K562 (cell line): ENCODE measurements around the gene TBXAS1.

Source experiments
- CTCF ChIP-seq, 3 experiments: IDR thresholded peaks in 2 of 3; conservative IDR thresholded peaks in 1 of 3; 2 replicates each; pipeline ENCODE4 v1.5.1; 2011 to 2012; ENCODE audit warnings: low read length in 3 of 3, mild to moderate bottlenecking in 3 of 3, control low read depth in 2 of 3, improper control_type of control experiment in 1 of 3, inconsistent platforms in 1 of 3, low read depth in 1 of 3, mixed read lengths in 1 of 3, moderate library complexity in 1 of 3; ENCODE audit not compliant: insufficient read depth in 2 of 3
- ILK ChIP-seq: fragments of 450-650 bp; IDR thresholded peaks from 2 replicates; pipeline ENCODE4 v1.6.1; 2016; ENCODE audit warnings: missing genetic modification characterization, low read depth, mild to moderate bottlenecking, missing compliant biosample characterization, moderate library complexity, borderline replicate concordance
- MAFK ChIP-seq: IDR thresholded peaks from 2 replicates; pipeline ENCODE4 v1.6.1; 2011; ENCODE audit warnings: low read length, improper control_type of control experiment
- RAD21 ChIP-seq, 2 experiments: fragments of 250-450 bp in 1 of 2; fragments of 450-650 bp in 1 of 2; sonication (Bioruptor Pico) in 1 of 2; formaldehyde crosslinking in 1 of 2; IDR thresholded peaks in 1 of 2; conservative IDR thresholded peaks in 1 of 2; 2 replicates each; pipeline versions ENCODE4 v1.4.0 to v1.8.0; 2020 to 2022; ENCODE audit warnings: mild to moderate bottlenecking in 2 of 2, moderate library complexity in 1 of 2
- ZBTB11 ChIP-seq, 3 experiments: fragments of 200-800 bp in 1 of 3; fragments of 250-450 bp in 1 of 3; fragments of 450-650 bp in 1 of 3; sonication (Bioruptor Pico) in 1 of 3; sonication (Bioruptor generic) in 1 of 3; formaldehyde crosslinking in 1 of 3; IDR thresholded peaks; 2 replicates each; pipeline versions ENCODE4 v1.6.1 to v1.8.0; 2016 to 2022; ENCODE audit warnings: mild to moderate bottlenecking in 2 of 3, missing genetic modification characterization in 2 of 3, missing compliant biosample characterization in 1 of 3, moderate library complexity in 1 of 3
- TF ChIP-seq, protein P1 (sequence below): IDR thresholded peaks from 3 replicates; pipeline ENCODE4 v1.6.1; 2011; ENCODE audit warnings: borderline replicate concordance, mild to moderate bottlenecking; ENCODE audit not compliant: insufficient read length, insufficient read depth
- TF ChIP-seq, protein P2 (sequence below), 2 experiments: IDR thresholded peaks; 2 replicates each; pipeline ENCODE4 v1.6.1; 2012; ENCODE audit warnings: improper control_type of control experiment in 2 of 2, low read depth in 2 of 2, low read length in 2 of 2, borderline replicate concordance in 1 of 2

DNA sequence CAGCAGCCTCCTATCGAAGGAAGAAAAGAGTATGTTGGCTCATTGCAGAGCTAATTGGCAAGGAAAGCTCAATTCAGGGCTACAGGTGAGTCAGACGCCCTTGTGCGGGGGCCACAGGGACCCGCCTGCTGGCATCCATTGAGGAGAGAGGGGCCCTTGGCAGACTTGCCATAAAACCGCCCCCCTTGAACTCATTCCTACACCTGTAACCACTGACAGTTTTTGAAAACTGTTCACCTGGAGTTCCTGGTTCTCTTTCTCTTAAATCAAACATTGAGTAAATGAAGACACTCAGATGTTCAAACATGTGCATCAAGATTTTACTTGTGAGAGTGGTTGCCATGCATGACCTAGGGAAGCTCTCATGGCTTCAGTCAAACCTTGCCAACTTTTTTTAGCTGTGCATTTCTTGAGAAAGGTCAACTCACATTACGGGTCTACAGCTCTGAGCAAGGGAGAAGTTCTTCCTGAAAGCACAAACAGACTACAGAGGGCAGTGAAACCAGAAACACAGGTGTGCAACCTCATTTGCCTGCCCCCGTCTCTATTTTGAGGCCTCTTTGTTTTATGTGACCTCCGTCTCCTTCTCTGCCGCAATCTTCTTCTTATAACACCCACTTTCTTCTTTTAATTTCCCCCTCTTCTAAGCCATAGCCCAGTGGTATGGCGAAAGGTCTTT is 87.8 kb downstream of the TBXAS1 start:
- TF ChIP-seq ZBTB11 (CRISPR knock-in tag; IDR thresholded peaks at IDR 0.05), result no peak
- TF ChIP-seq MAFK, result no peak
- TF ChIP-seq, protein P1, sequence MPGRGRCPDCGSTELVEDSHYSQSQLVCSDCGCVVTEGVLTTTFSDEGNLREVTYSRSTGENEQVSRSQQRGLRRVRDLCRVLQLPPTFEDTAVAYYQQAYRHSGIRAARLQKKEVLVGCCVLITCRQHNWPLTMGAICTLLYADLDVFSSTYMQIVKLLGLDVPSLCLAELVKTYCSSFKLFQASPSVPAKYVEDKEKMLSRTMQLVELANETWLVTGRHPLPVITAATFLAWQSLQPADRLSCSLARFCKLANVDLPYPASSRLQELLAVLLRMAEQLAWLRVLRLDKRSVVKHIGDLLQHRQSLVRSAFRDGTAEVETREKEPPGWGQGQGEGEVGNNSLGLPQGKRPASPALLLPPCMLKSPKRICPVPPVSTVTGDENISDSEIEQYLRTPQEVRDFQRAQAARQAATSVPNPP, result no peak
- no peak for TF ChIP-seq ILK (tag)
- TF ChIP-seq CTCF (IDR thresholded peaks at IDR 0.05 in 2 of 3, conservative IDR thresholded peaks at IDR 0.05 in 1 of 3; ENCODE audit: insufficient read depth in 2 of 3, low read depth in 1 of 3, low read length in 3 of 3), result no peak
- TF ChIP-seq RAD21 (CRISPR knock-in tag; conservative IDR thresholded peaks at IDR 0.05 in 1 of 2, IDR thresholded peaks at IDR 0.05 in 1 of 2), result no peak
- TF ChIP-seq, protein P2, sequence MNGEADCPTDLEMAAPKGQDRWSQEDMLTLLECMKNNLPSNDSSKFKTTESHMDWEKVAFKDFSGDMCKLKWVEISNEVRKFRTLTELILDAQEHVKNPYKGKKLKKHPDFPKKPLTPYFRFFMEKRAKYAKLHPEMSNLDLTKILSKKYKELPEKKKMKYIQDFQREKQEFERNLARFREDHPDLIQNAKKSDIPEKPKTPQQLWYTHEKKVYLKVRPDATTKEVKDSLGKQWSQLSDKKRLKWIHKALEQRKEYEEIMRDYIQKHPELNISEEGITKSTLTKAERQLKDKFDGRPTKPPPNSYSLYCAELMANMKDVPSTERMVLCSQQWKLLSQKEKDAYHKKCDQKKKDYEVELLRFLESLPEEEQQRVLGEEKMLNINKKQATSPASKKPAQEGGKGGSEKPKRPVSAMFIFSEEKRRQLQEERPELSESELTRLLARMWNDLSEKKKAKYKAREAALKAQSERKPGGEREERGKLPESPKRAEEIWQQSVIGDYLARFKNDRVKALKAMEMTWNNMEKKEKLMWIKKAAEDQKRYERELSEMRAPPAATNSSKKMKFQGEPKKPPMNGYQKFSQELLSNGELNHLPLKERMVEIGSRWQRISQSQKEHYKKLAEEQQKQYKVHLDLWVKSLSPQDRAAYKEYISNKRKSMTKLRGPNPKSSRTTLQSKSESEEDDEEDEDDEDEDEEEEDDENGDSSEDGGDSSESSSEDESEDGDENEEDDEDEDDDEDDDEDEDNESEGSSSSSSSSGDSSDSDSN (IDR thresholded peaks at IDR 0.05; ENCODE audit: borderline replicate concordance in 1 of 2, low read depth in 2 of 2, low read length in 2 of 2), result no peak
